ENCODE data around the gene KATNB1. TPM values are rescaled to one million over a fixed set of nuclear protein-coding genes. Genes with fewer than 3 reads are reported as not detected.

KATNB1 gene
- total RNA-seq, 1 experiment from 2014 or later, result 8.1 TPM

DNA sequence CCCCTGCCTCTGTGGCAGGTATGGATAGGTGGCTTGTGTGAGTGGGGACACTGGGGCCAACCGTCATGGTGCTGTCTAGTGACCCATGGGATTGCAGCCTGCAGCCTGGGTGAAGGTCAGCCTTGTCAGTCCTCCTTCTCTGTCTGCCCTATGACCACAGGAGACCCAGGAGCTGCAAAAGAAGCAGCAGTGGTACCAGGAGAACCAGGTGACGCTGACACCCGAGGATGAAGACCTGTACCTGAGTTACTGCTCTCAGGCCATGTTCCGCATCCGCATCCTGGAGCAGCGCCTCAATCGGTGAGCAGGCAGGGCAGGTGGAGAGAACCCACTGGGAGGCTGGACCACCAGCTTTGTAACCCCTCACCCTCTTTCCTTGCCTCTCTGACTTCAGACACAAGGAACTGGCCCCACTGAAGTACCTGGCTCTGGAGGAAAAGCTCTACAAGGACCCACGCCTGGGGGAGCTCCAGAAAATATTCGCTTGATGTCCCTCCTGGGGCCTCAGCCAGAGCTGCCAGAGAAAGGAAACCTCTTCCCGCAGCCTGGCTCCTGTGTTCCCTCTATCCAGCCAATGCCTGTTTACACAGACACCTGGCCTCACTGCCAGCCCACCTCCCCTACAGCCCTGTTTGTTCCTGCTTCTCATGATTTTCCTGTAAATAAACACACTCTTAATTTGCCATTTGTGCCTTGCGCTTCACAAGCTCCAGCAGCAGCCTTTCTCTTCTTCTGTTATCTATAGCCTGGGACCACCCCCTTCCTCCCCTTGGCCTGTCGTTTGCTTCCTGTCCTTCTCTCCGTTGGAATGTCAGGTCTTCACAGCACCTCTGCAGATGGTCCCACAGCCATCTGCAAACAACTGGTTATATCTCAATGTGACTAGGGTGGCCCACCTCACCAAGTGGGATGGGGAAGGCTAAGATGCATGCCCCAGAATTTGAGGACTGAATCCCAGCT, 4.5 kb upstream of the KATNB1 start:
- Histone ChIP-seq H3K4me1 (ENCODE audit: control insufficient read depth, insufficient read depth, low read length) (no peaks in the 10 kb centered on the region), H3K27ac (ENCODE audit: low read length) (no peak overlapping the region), H3K9me3 (ENCODE audit: control insufficient read depth, insufficient read depth, low read depth, low read length) (no peaks in the 10 kb centered on the region), H3K36me3 (ENCODE audit: control insufficient read depth, insufficient read depth, low read length) (peaks cover 3% of the 10 kb centered on the region; the same call in 1 of the 2 replicates), H3K27me3 (ENCODE audit: control insufficient read depth, insufficient read depth, low read length) (no peaks in the 10 kb centered on the region), H3K4me3 (ENCODE audit: low read depth in 2 of 2, low read length in 2 of 2) (no peak overlapping the region)
- no peak for DNase-seq (ENCODE audit: low read depth, low spot score)
- no TSS peak for BruUV-seq (replicated peaks)
- CTCF ChIA-PET, result no interaction called here
- POLR2A ChIA-PET, result no interaction called here
- no peak for TF ChIP-seq REST (IDR thresholded peaks at IDR 0.05; ENCODE audit: insufficient read depth in 1 of 2, low read depth in 2 of 2, low read length in 1 of 2)
- TF ChIP-seq SIN3A (IDR thresholded peaks at IDR 0.05; ENCODE audit: borderline replicate concordance, insufficient read depth, low read depth, low read length), result no peak
- TF ChIP-seq TCF7L2 (IDR thresholded peaks at IDR 0.05; ENCODE audit: low read depth, low read length), result no peak
- TF ChIP-seq POLR2AphosphoS5 (IDR thresholded peaks at IDR 0.05; ENCODE audit: low read depth, low read length), result no peak
- no peak for TF ChIP-seq CTCF (IDR thresholded peaks at IDR 0.05)
- in situ Hi-C loops (cut with HindIII; ENCODE audit: low pct_unique_long_range_greater_than_20kb, low sequenced_read_pairs) (no loop called here), intact Hi-C loops (cut with micrococcal nuclease; ENCODE audit: unreplicated experiment) (no loop called here)
- no peak for ATAC-seq

GRCh38 chr16:57732037-57732436, 3.5 kb upstream of the KATNB1 start:
- CTCF ChIA-PET, result no interaction called here
- peaks cover 4% of the 10 kb centered on the region for H3K4me1 ChIP-seq (ENCODE audit: control insufficient read depth, insufficient read depth, low read length)

More at GRCh38 chr16:57732037-57732436, 3.5 kb upstream of the KATNB1 start:
- H3K9me3 ChIP-seq (ENCODE audit: control insufficient read depth, insufficient read depth, low read depth, low read length), result no peaks in the 10 kb centered on the region
- POLR2A ChIA-PET, result no interaction called here
- DNase-seq (ENCODE audit: low read depth, low spot score) (no peak), ATAC-seq (no peak)
- in situ Hi-C loops (cut with HindIII; ENCODE audit: low pct_unique_long_range_greater_than_20kb, low sequenced_read_pairs) (no loop called here), intact Hi-C loops (cut with micrococcal nuclease; ENCODE audit: unreplicated experiment) (no loop called here)
- BruUV-seq (replicated peaks), result no TSS peak
- H3K27me3 ChIP-seq (ENCODE audit: control insufficient read depth, insufficient read depth, low read length), result no peaks in the 10 kb centered on the region
- peaks cover 3% of the 10 kb centered on the region; the same call in 1 of the 2 replicates for H3K36me3 ChIP-seq (ENCODE audit: control insufficient read depth, insufficient read depth, low read length)
- no peak overlapping the region for H3K27ac ChIP-seq (ENCODE audit: low read length)
- H3K4me3 ChIP-seq (ENCODE audit: low read depth in 2 of 2, low read length in 2 of 2), result no peak overlapping the region
- TF ChIP-seq POLR2AphosphoS5 (IDR thresholded peaks at IDR 0.05; ENCODE audit: low read depth, low read length), result no peak
- TF ChIP-seq TCF7L2 (IDR thresholded peaks at IDR 0.05; ENCODE audit: low read depth, low read length), result no peak
- no peak for TF ChIP-seq REST (IDR thresholded peaks at IDR 0.05; ENCODE audit: insufficient read depth in 1 of 2, low read depth in 2 of 2, low read length in 1 of 2)
- TF ChIP-seq CTCF (IDR thresholded peaks at IDR 0.05), result no peak
- no peak for TF ChIP-seq SIN3A (IDR thresholded peaks at IDR 0.05; ENCODE audit: borderline replicate concordance, insufficient read depth, low read depth, low read length)
